ENCODE measurements around the gene PLXNA1.

GRCh38 chr3:127013758-127014535 lies 31.0 kb downstream of the PLXNA1 start:
- no peak for TF ChIP-seq POLR2A (IDR thresholded peaks at IDR 0.05; ENCODE audit: low read depth, low read length)
- no peak for TF ChIP-seq POLR2AphosphoS5 (IDR thresholded peaks at IDR 0.05; ENCODE audit: low read depth, low read length)
- no peak for TF ChIP-seq TAF1 (IDR thresholded peaks at IDR 0.05; ENCODE audit: borderline replicate concordance, low read depth, low read length)
